IPS DF 6.9 (cell line): ENCODE measurements around the gene AK4.

Experiments used
- DNase-seq: peaks from one replicate; pipeline ENCODE4 v3.0.0-alpha.2; 2013; ENCODE audit warnings: low read depth, low spot score
- H3K27ac ChIP-seq: one replicate; pipeline ENCODE4 v1.5.1; 2013; ENCODE audit warnings: low read length, control low read depth
- H3K27me3 ChIP-seq: 2 replicates; pipeline ENCODE4 v1.6.1; 2013; ENCODE audit warnings: mild to moderate bottlenecking, low read length; ENCODE audit not compliant: control insufficient read depth, insufficient read depth
- H3K36me3 ChIP-seq: 2 replicates; pipeline ENCODE4 v1.6.1; 2013; ENCODE audit warnings: low read length; ENCODE audit not compliant: control insufficient read depth, insufficient read depth
- H3K4me1 ChIP-seq: 2 replicates; pipeline ENCODE4 v1.6.1; 2013; ENCODE audit warnings: low read length; ENCODE audit not compliant: control insufficient read depth, insufficient read depth
- H3K4me3 ChIP-seq: 2 replicates; pipeline ENCODE4 v1.5.1; 2013; ENCODE audit warnings: mild to moderate bottlenecking, low read length
- H3K9me3 ChIP-seq: 2 replicates; pipeline ENCODE4 v1.6.1; 2013; ENCODE audit warnings: low read length, inconsistent platforms; ENCODE audit not compliant: control insufficient read depth, insufficient read depth
- WGBS: extraction: QIAGEN DNeasy Blood & Tissue Kit; methylation state at CpG from one replicate; pipeline ENCODE4 v1.1.7; 2013; ENCODE audit warnings: mixed read lengths, missing lambda C conversion rate; ENCODE audit not compliant: insufficient read length, insufficient coverage; 5-methylcytosine and 5-hydroxymethylcytosine counted together

AK4 gene

GRCh38 chr1:65196926-65197325 is 48.9 kb downstream of the AK4 start:
- Histone ChIP-seq H3K9me3 (no peaks in the 10 kb centered on the region), H3K4me3 (no peak overlapping the region), H3K27ac (no peak overlapping the region), H3K27me3 (no peaks in the 10 kb centered on the region), H3K36me3 (no peaks in the 10 kb centered on the region), H3K4me1 (no peaks in the 10 kb centered on the region)
- no peak for DNase-seq
- WGBS = no CpG with 5 or more reads among the region's 5 CpGs

GRCh38 chr1:65197636-65198035 is 49.6 kb downstream of the AK4 start:
- Histone ChIP-seq H3K4me1 (no peaks in the 10 kb centered on the region), H3K27me3 (no peaks in the 10 kb centered on the region), H3K9me3 (no peaks in the 10 kb centered on the region), H3K36me3 (no peaks in the 10 kb centered on the region), H3K27ac (no peak overlapping the region), H3K4me3 (no peak overlapping the region)
- WGBS = no CpG with 5 or more reads among the region's 4 CpGs
- no peak for DNase-seq

- no peaks in the 10 kb centered on the region for H3K36me3 ChIP-seq
- WGBS = no CpG with 5 or more reads among the region's 1 CpG
- no peak overlapping the region for H3K27ac ChIP-seq
- no peaks in the 10 kb centered on the region for H3K9me3 ChIP-seq
- H3K27me3 ChIP-seq = no peaks in the 10 kb centered on the region
- no peak overlapping the region for H3K4me3 ChIP-seq
- H3K4me1 ChIP-seq = no peaks in the 10 kb centered on the region
- no peak for DNase-seq
These were observed 50.1 kb downstream of the AK4 start for GRCh38 chr1:65198096-65198495.

GRCh38 chr1:65200411-65200810 is 52.4 kb downstream of the AK4 start:
- no peaks in the 10 kb centered on the region for H3K9me3 ChIP-seq
- DNase-seq = no peak
- no peak overlapping the region for H3K4me3 ChIP-seq
- WGBS = no CpG with 5 or more reads among the region's 2 CpGs
- no peak overlapping the region for H3K27ac ChIP-seq
- no peaks in the 10 kb centered on the region for H3K27me3 ChIP-seq
- no peaks in the 10 kb centered on the region for H3K36me3 ChIP-seq
- no peaks in the 10 kb centered on the region for H3K4me1 ChIP-seq

GRCh38 chr1:65206836-65207235 is 58.8 kb downstream of the AK4 start:
- Histone ChIP-seq H3K27ac (no peak overlapping the region), H3K36me3 (no peaks in the 10 kb centered on the region), H3K4me1 (0 out of 2 replicates have a peak, but pooled peaks cover 2% of the 10 kb centered on the region), H3K4me3 (no peak overlapping the region), H3K9me3 (no peaks in the 10 kb centered on the region), H3K27me3 (no peaks in the 10 kb centered on the region)
- no peak for DNase-seq
- WGBS = no CpG with 5 or more reads among the region's 2 CpGs

- no peaks in the 10 kb centered on the region for H3K9me3 ChIP-seq
- H3K27ac ChIP-seq = no peak overlapping the region
- no peaks in the 10 kb centered on the region for H3K36me3 ChIP-seq
- no peak for DNase-seq
- no peak overlapping the region for H3K4me3 ChIP-seq
- 0 out of 2 replicates have a peak, but pooled peaks cover 2% of the 10 kb centered on the region for H3K4me1 ChIP-seq
- H3K27me3 ChIP-seq = no peaks in the 10 kb centered on the region
- WGBS = no CpG with 5 or more reads among the region's 4 CpGs
These were observed 59.3 kb downstream of the AK4 start for GRCh38 chr1:65207317-65207716.

- WGBS = no CpG with 5 or more reads among the region's 8 CpGs
- H3K4me3 ChIP-seq = no peak overlapping the region; the same call in 1 of the 2 replicates
- H3K27ac ChIP-seq = no peak overlapping the region
- no peaks in the 10 kb centered on the region for H3K9me3 ChIP-seq
- no peak for DNase-seq
- H3K4me1 ChIP-seq = 0 out of 2 replicates have a peak, but pooled peaks cover 2% of the 10 kb centered on the region
- no peaks in the 10 kb centered on the region for H3K36me3 ChIP-seq
- H3K27me3 ChIP-seq = no peaks in the 10 kb centered on the region
These were observed 60.6 kb downstream of the AK4 start for GRCh38 chr1:65208563-65208973.

- no CpG with 5 or more reads among the region's 6 CpGs for WGBS
- DNase-seq = no peak
- Histone ChIP-seq H3K9me3 (no peaks in the 10 kb centered on the region), H3K36me3 (no peaks in the 10 kb centered on the region), H3K4me1 (0 out of 2 replicates have a peak, but pooled peaks cover 2% of the 10 kb centered on the region), H3K27me3 (no peaks in the 10 kb centered on the region), H3K27ac (no peak overlapping the region), H3K4me3 (no peak overlapping the region)
These were observed 61.2 kb downstream of the AK4 start for GRCh38 chr1:65209005-65209885.

- no peaks in the 10 kb centered on the region for H3K9me3 ChIP-seq
- H3K27ac ChIP-seq = no peak overlapping the region
- H3K36me3 ChIP-seq = no peaks in the 10 kb centered on the region
- no CpG with 5 or more reads among the region's 5 CpGs for WGBS
- H3K4me1 ChIP-seq = 0 out of 2 replicates have a peak, but pooled peaks cover 2% of the 10 kb centered on the region
- no peak overlapping the region for H3K4me3 ChIP-seq
- DNase-seq = no peak
- no peaks in the 10 kb centered on the region for H3K27me3 ChIP-seq
These were observed 62.3 kb downstream of the AK4 start for GRCh38 chr1:65210325-65210724.

GRCh38 chr1:65211331-65211730 is 63.3 kb downstream of the AK4 start:
- WGBS = no CpG with 5 or more reads among the region's 6 CpGs
- Histone ChIP-seq H3K9me3 (no peaks in the 10 kb centered on the region), H3K27me3 (no peaks in the 10 kb centered on the region), H3K27ac (no peak overlapping the region), H3K4me1 (0 out of 2 replicates have a peak, but pooled peaks cover 1% of the 10 kb centered on the region), H3K4me3 (no peak overlapping the region), H3K36me3 (no peaks in the 10 kb centered on the region)
- DNase-seq = no peak
